K562 (cell line): ENCODE results near the gene FOXJ2. TPM values are rescaled to one million over a fixed set of nuclear protein-coding genes. Genes with fewer than 3 reads are reported as not detected.
A peak's percentile ranks its signal among the peaks of the same experiment; 100 is the strongest.

Experiments
- BRF1 ChIP-seq: IDR thresholded peaks from 3 replicates; pipeline ENCODE4 v1.6.1; 2011; ENCODE audit warnings: borderline replicate concordance, mild to moderate bottlenecking; ENCODE audit not compliant: insufficient read length; ENCODE audit errors: extremely low read depth
- CBX3 ChIP-seq, 2 experiments: IDR thresholded peaks; 1 replicate in 1 of 2; 2 replicates in 1 of 2; pipeline ENCODE4 v1.6.1; 2012; ENCODE audit warnings: inconsistent platforms in 2 of 2, low read length in 2 of 2, borderline replicate concordance in 1 of 2, control low read depth in 1 of 2
- DMBX1 ChIP-seq: fragments of 250-450 bp; sonication (Bioruptor Pico); IDR thresholded peaks from 2 replicates; pipeline ENCODE4 v1.8.0; 2022; ENCODE audit warnings: inconsistent platforms, mild to moderate bottlenecking, moderate library complexity, borderline replicate concordance
- HCFC1 ChIP-seq: IDR thresholded peaks from 2 replicates; pipeline ENCODE4 v1.6.1; 2012; ENCODE audit warnings: low read depth, low read length, improper control_type of control experiment
- HDGF ChIP-seq: fragments of 450-650 bp; IDR thresholded peaks from 2 replicates; pipeline ENCODE4 v1.6.1; 2016
- HIVEP1 ChIP-seq: fragments of 250-450 bp; sonication (Bioruptor Pico); IDR thresholded peaks from 2 replicates; pipeline ENCODE4 v1.4.0; 2020; ENCODE audit warnings: mild to moderate bottlenecking
- HNRNPUL1 ChIP-seq: fragments of 200-400 bp; formaldehyde crosslinking; IDR thresholded peaks from 2 replicates; pipeline ENCODE4 v1.6.1; 2017; ENCODE audit warnings: low read length
- JUNB ChIP-seq: fragments of 450-650 bp; formaldehyde crosslinking; conservative IDR thresholded peaks from 2 replicates; pipeline ENCODE4 v1.4.0; 2020; ENCODE audit warnings: mild to moderate bottlenecking
- KAT7 ChIP-seq: sonication (generic); formaldehyde crosslinking; IDR thresholded peaks from 2 replicates; pipeline ENCODE4 v1.8.0; 2022; ENCODE audit warnings: missing genetic modification reagents, mild to moderate bottlenecking, borderline replicate concordance
- MBD2 ChIP-seq: sonication (generic); IDR thresholded peaks from 2 replicates; pipeline ENCODE4 v1.6.1; 2016; ENCODE audit warnings: low read depth, borderline replicate concordance
- NFRKB ChIP-seq: fragments of 450-650 bp; IDR thresholded peaks from 2 replicates; pipeline ENCODE4 v1.6.1; 2016; ENCODE audit warnings: low read depth
- SUPT5H ChIP-seq: fragments of 450-650 bp; IDR thresholded peaks from 2 replicates; pipeline ENCODE4 v1.6.1; 2016
- TAF7 ChIP-seq: fragments of 450-650 bp; IDR thresholded peaks from 2 replicates; pipeline ENCODE4 v1.6.1; 2016; ENCODE audit warnings: missing genetic modification characterization, missing compliant biosample characterization
- ZNF263 ChIP-seq: sonication (generic); formaldehyde crosslinking; IDR thresholded peaks from 2 replicates; pipeline ENCODE4 v1.8.0; 2022; ENCODE audit warnings: mild to moderate bottlenecking, missing genetic modification reagents, borderline replicate concordance
- ZNF324 ChIP-seq: fragments of 250-450 bp; sonication (Bioruptor Pico); IDR thresholded peaks from 2 replicates; pipeline ENCODE4 v1.4.0; 2020; ENCODE audit warnings: mild to moderate bottlenecking
- ZNF354B ChIP-seq: fragments of 250-450 bp; sonication (Bioruptor Pico); IDR thresholded peaks from 2 replicates; pipeline ENCODE4 v1.4.0; 2020
- ZNF445 ChIP-seq: fragments of 250-450 bp; sonication (Bioruptor Pico); IDR thresholded peaks from 2 replicates; pipeline ENCODE4 v1.4.0; 2020; ENCODE audit warnings: low read depth, mild to moderate bottlenecking, moderate library complexity
- polyA plus RNA-seq, 8 experiments: library from polyadenylated mRNA; depleted of rRNA in 4 of 8; stranded (reverse) in 5 of 8; unstranded in 3 of 8; fragments of >200 nt; fragmentation: Nextera tagmentation in 2 of 8; fragmentation: Illumina TruSeq in 1 of 8; extraction: Ambion mirVana in 2 of 8; extraction: Trizol in 1 of 8; gene quantifications; 2 replicates each; pipeline versions ENCODE4 v1.2.1 to v1.2.3, GENCODE V29; 2011 to 2014; ENCODE audit warnings: inconsistent platforms in 1 of 8, missing spikeins in 1 of 8
- total RNA-seq, 7 experiments: library from RNA; depleted of rRNA in 6 of 7; stranded (reverse); fragments of >200 nt in 6 of 7; fragmentation: Illumina TruSeq in 2 of 7; extraction: Trizol in 2 of 7; gene quantifications; 2 replicates each; pipeline versions ENCODE4 v1.2.1 to v1.2.3, GENCODE V29; 2011 to 2021; ENCODE audit warnings: low replicate concordance in 1 of 7
- TF ChIP-seq, protein P1 (sequence below): fragments of 250-450 bp; sonication (Bioruptor Pico); IDR thresholded peaks from 2 replicates; pipeline ENCODE4 v1.8.0; 2022; ENCODE audit warnings: inconsistent platforms, mild to moderate bottlenecking, moderate library complexity, borderline replicate concordance
- TF ChIP-seq, protein P2 (sequence below), 2 experiments: fragments of 450-650 bp in 1 of 2; IDR thresholded peaks; 2 replicates each; pipeline ENCODE4 v1.6.1; 2011 to 2017; ENCODE audit warnings: low read depth in 2 of 2, antibody characterized with exemption in 1 of 2, borderline replicate concordance in 1 of 2, low read length in 1 of 2, mild to moderate bottlenecking in 1 of 2, mixed read lengths in 1 of 2; ENCODE audit not compliant: control insufficient read depth in 1 of 2
- TF ChIP-seq, protein P3 (sequence below): fragments of 250-450 bp; sonication (Bioruptor Pico); IDR thresholded peaks from 2 replicates; pipeline ENCODE4 v1.5.0; 2020; ENCODE audit warnings: mild to moderate bottlenecking, borderline replicate concordance

Gene FOXJ2
- total and polyA plus RNA-seq, 9 of the 15 experiments (the other 6 are each of a cell fraction or from before 2014, with no cell fraction given): 1.0 to 7.5 (median 2.4) TPM

DNA sequence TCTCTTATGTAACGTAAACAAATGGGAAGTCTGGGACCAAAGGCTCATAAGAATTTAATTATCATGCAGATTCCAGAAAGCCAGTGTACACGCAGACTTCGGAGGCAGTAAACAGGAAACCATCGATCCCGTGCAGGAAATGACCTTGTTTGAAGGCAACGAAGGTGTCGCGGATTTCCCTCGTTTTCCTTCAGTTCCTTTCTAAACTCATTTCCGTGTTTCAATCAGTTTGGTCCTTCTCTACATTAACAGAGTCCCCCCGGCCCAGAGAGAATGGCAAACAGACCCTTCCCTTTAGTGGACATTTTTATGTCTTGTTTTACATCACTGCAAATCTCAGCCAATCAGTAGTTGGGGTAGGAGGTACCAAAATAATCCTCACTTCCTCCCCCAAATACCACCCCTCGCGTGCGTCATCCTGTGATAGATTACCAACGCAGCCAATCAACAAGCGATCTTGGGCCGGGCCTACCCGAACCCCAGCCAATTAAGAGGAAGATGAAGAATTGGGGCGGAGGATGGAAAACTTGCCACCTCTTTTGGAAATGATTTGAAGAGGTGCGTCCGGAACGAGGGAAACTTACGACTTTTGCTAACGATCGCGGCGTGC is 6.1 kb upstream of the FOXJ2 start (continued):
- TF ChIP-seq, protein P1, sequence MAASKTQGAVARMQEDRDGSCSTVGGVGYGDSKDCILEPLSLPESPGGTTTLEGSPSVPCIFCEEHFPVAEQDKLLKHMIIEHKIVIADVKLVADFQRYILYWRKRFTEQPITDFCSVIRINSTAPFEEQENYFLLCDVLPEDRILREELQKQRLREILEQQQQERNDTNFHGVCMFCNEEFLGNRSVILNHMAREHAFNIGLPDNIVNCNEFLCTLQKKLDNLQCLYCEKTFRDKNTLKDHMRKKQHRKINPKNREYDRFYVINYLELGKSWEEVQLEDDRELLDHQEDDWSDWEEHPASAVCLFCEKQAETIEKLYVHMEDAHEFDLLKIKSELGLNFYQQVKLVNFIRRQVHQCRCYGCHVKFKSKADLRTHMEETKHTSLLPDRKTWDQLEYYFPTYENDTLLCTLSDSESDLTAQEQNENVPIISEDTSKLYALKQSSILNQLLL (CRISPR knock-in tag): no peak
- TF ChIP-seq SUPT5H (no peak; the same call in 1 of the 2 replicates), ZNF324 (no peak), JUNB (no peak), ZNF445 (no peak), ZNF354B (CRISPR knock-in tag) (no peak), HCFC1 (no peak), MBD2 (peak; percentile 91), HNRNPUL1 (no peak), TAF7 (tag) (peak; percentile 39; the same call in 1 of the 2 replicates), DMBX1 (CRISPR knock-in tag) (no peak), HIVEP1 (CRISPR knock-in tag) (no peak), BRF1 (no peak), ZNF263 (CRISPR knock-in tag) (no peak), KAT7 (CRISPR knock-in tag) (no peak), HDGF (no peak), CBX3 (IDR thresholded peaks at IDR 0.05; ENCODE audit: borderline replicate concordance in 1 of 2, low read length in 2 of 2) (peak in 1 of 2 experiments; percentile 71; a peak in 1 of 3 replicates), NFRKB (peak; percentile 69)
- TF ChIP-seq, protein P2, sequence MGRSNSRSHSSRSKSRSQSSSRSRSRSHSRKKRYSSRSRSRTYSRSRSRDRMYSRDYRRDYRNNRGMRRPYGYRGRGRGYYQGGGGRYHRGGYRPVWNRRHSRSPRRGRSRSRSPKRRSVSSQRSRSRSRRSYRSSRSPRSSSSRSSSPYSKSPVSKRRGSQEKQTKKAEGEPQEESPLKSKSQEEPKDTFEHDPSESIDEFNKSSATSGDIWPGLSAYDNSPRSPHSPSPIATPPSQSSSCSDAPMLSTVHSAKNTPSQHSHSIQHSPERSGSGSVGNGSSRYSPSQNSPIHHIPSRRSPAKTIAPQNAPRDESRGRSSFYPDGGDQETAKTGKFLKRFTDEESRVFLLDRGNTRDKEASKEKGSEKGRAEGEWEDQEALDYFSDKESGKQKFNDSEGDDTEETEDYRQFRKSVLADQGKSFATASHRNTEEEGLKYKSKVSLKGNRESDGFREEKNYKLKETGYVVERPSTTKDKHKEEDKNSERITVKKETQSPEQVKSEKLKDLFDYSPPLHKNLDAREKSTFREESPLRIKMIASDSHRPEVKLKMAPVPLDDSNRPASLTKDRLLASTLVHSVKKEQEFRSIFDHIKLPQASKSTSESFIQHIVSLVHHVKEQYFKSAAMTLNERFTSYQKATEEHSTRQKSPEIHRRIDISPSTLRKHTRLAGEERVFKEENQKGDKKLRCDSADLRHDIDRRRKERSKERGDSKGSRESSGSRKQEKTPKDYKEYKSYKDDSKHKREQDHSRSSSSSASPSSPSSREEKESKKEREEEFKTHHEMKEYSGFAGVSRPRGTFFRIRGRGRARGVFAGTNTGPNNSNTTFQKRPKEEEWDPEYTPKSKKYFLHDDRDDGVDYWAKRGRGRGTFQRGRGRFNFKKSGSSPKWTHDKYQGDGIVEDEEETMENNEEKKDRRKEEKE (IDR thresholded peaks at IDR 0.05; ENCODE audit: borderline replicate concordance in 1 of 2, control insufficient read depth in 1 of 2, low read depth in 2 of 2, low read length in 1 of 2): no peak
- TF ChIP-seq, protein P3, sequence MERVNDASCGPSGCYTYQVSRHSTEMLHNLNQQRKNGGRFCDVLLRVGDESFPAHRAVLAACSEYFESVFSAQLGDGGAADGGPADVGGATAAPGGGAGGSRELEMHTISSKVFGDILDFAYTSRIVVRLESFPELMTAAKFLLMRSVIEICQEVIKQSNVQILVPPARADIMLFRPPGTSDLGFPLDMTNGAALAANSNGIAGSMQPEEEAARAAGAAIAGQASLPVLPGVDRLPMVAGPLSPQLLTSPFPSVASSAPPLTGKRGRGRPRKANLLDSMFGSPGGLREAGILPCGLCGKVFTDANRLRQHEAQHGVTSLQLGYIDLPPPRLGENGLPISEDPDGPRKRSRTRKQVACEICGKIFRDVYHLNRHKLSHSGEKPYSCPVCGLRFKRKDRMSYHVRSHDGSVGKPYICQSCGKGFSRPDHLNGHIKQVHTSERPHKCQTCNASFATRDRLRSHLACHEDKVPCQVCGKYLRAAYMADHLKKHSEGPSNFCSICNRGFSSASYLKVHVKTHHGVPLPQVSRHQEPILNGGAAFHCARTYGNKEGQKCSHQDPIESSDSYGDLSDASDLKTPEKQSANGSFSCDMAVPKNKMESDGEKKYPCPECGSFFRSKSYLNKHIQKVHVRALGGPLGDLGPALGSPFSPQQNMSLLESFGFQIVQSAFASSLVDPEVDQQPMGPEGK (CRISPR knock-in tag): no peak
